Neutrophil (primary cell): ENCODE measurements around the gene HSFX2.
"Not testable (repeated sequence)": the region's sequence is repeated elsewhere in the genome, so short reads cannot be mapped to it uniquely, and the experiment has no call there.

Experiments used
- H3K27ac ChIP-seq: fragments of 200-600 bp; sonication (generic); 2 replicates; pipeline ENCODE4 v1.5.1; 2016; ENCODE audit warnings: mild to moderate bottlenecking, moderate library complexity
- H3K27me3 ChIP-seq: fragments of 200-600 bp; sonication (generic); 2 replicates; pipeline ENCODE4 v1.6.0; 2016; ENCODE audit warnings: mild to moderate bottlenecking
- H3K36me3 ChIP-seq: fragments of 200-600 bp; sonication (generic); 2 replicates; pipeline ENCODE4 v1.5.1; 2017
- H3K4me1 ChIP-seq, 2 experiments: fragments of 200-600 bp in 1 of 2; sonication (generic) in 1 of 2; 1 replicate in 1 of 2; 2 replicates in 1 of 2; pipeline versions ENCODE4 v1.5.1 to v1.6.1; 2013 to 2016; ENCODE audit warnings: low read depth in 1 of 2, low read length in 1 of 2, mild to moderate bottlenecking in 1 of 2, moderate library complexity in 1 of 2; ENCODE audit not compliant: control insufficient read depth in 1 of 2, insufficient read depth in 1 of 2
- H3K4me3 ChIP-seq, 2 experiments: fragments of 200-600 bp in 1 of 2; sonication (generic) in 1 of 2; 1 replicate in 1 of 2; 2 replicates in 1 of 2; pipeline ENCODE4 v1.5.1; 2013 to 2016; ENCODE audit warnings: low read depth in 1 of 2, low read length in 1 of 2, mild to moderate bottlenecking in 1 of 2, moderate library complexity in 1 of 2
- H3K9me3 ChIP-seq: fragments of 200-600 bp; sonication (generic); 2 replicates; pipeline ENCODE4 v1.5.1; 2016
- CTCF ChIP-seq: fragments of 200-600 bp; sonication (generic); IDR thresholded peaks from 2 replicates; pipeline ENCODE4 v1.5.1; 2016; ENCODE audit warnings: antibody characterized with exemption

Gene HSFX2

GRCh38 chrX:149569770-149570169 lies 25.3 kb downstream of the HSFX2 start:
- no peaks in the 10 kb centered on the region for H3K27me3 ChIP-seq
- TF ChIP-seq CTCF, result no peak
- no peaks in the 10 kb centered on the region for H3K36me3 ChIP-seq
- no peak overlapping the region for H3K27ac ChIP-seq
- H3K4me1 ChIP-seq, result no peaks in the 10 kb centered on the region
- no peak overlapping the region for H3K4me3 ChIP-seq
- H3K9me3 ChIP-seq, result no peaks in the 10 kb centered on the region

GRCh38 chrX:149568701-149569296 lies 26.3 kb downstream of the HSFX2 start:
- no peak for TF ChIP-seq CTCF
- Histone ChIP-seq H3K4me1 (no peaks in the 10 kb centered on the region), H3K27me3 (no peaks in the 10 kb centered on the region)

DNA sequence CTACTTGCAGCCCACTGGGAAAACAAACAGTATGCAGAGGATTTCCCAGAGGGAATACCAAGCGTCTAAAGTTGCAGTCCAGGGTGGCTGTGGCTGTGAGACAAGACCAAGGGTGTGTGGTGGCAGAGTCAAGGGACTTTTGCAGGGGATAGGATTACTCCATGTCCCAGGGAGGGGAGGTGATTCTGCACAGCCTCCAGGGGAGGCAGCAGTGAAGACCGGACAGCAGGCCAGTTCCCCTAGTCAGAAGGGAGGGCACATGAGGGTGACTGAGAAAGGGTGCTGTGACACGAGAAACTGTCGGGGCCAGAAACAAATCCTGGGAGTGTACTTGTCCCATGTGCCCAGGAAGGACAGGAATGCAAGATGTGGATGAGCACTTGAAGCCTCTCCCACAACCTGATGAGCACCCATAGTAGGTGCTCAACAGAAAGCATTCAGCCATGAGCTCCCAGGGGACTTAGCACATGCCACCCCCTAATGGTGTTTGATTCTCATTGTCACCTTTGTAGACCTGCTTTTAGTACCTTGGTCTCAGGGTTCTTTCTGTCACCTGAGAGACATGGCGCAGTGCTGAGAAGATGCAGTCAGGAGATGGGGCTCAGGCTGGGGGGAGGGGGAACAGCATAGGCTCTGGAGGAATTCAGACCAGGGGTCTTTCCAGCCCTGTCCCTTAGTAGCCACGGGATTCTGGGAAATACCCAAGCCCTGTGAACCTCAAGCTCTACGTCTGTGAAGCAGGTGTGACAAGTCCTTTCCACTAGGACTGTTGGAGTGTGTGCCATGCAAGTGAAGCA lies 27.3 kb downstream of the HSFX2 start:
- Histone ChIP-seq H3K9me3 (no peaks in the 10 kb centered on the region), H3K4me1 (no peaks in the 10 kb centered on the region), H3K36me3 (no peaks in the 10 kb centered on the region), H3K27ac (no peak overlapping the region), H3K4me3 (no peak overlapping the region), H3K27me3 (no peaks in the 10 kb centered on the region)
- no peak for TF ChIP-seq CTCF

More at GRCh38 chrX:149568701-149569296, 26.3 kb downstream of the HSFX2 start:
- Histone ChIP-seq H3K36me3 (no peaks in the 10 kb centered on the region), H3K9me3 (no peaks in the 10 kb centered on the region), H3K27ac (no peak overlapping the region), H3K4me3 (no peak overlapping the region)

DNA sequence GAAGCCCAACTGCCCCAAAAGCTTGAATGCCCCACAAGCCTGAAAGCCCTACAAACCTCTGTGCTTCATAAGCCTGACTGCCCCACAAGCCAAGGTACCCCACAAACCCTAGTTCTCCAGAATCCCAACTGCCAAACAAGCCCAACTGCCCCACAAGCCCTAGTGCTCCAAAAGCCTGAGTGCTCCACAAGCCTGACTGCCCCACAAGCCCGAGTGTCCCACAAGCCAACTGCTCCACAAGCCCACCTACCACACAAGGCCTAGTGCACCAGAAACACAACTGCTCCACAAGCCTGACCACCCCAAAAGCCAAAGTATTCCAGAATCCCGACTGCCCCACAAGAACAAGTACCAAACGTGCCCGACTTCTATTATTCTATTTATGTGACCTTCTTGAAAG lies 31.8 kb downstream of the HSFX2 start:
- no peaks in the 10 kb centered on the region for H3K4me1 ChIP-seq
- H3K27me3 ChIP-seq, result no peaks in the 10 kb centered on the region
- TF ChIP-seq CTCF, result no peak

GRCh38 chrX:149555251-149555650 lies 39.9 kb downstream of the HSFX2 start:
- not testable (repeated sequence) for H3K27ac ChIP-seq, H3K4me3 ChIP-seq, H3K4me1 ChIP-seq, H3K27me3 ChIP-seq, H3K36me3 ChIP-seq, H3K9me3 ChIP-seq

More for the DNA sequence above, 31.8 kb downstream of the HSFX2 start:
- Histone ChIP-seq H3K9me3 (no peaks in the 10 kb centered on the region), H3K36me3 (no peaks in the 10 kb centered on the region), H3K27ac (no peak overlapping the region), H3K4me3 (no peak overlapping the region)

- H3K9me3 ChIP-seq, H3K27me3 ChIP-seq, H3K36me3 ChIP-seq, H3K4me1 ChIP-seq, H3K4me3 ChIP-seq, H3K27ac ChIP-seq: not testable (repeated sequence)
Measured at GRCh38 chrX:149551939-149552248, 43.2 kb downstream of the HSFX2 start.

DNA sequence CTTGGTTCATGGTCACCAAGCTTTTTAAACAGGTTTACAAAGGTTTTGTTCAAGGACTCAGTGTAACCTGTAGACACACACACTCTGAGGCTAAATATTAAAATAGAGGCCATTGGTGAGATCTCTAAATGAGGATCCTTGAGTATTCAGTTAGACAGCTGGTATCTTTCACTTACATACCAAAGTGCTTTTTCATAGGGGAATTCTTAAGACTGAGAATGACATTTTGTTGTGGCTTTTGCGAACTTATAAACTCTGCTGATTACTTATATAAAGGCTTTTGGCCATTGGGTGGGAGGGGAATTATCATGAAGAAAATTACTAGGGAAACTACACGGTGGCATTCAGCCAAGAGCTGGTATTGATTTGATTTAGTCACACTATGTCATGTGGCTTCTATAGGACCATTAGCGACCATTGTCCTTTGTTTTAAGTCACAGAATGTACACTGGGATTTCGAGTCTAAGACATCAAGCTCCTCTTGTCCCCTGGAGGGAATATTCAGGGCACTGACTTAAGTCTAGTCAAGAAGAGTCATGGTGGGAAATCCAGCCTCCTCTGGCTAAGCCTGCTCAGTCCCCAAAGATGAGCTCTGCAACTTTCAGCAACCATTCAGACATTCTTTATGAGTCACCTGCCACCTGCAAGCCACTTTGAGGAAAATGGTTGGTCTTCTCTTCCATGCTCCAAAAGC lies 43.7 kb downstream of the HSFX2 start:
- not testable (repeated sequence) for H3K36me3 ChIP-seq, H3K4me1 ChIP-seq, H3K27ac ChIP-seq, H3K4me3 ChIP-seq, H3K9me3 ChIP-seq, H3K27me3 ChIP-seq

- not testable (repeated sequence) for H3K27me3 ChIP-seq, H3K9me3 ChIP-seq, H3K4me3 ChIP-seq, H3K36me3 ChIP-seq, H3K4me1 ChIP-seq, H3K27ac ChIP-seq
Measured at GRCh38 chrX:149550454-149550853, 44.7 kb downstream of the HSFX2 start.

- not testable (repeated sequence) for H3K9me3 ChIP-seq, H3K27me3 ChIP-seq, H3K4me3 ChIP-seq, H3K4me1 ChIP-seq, H3K27ac ChIP-seq, H3K36me3 ChIP-seq
Measured at GRCh38 chrX:149549701-149550100, 45.4 kb downstream of the HSFX2 start, which contains the start of gene HSFX3. HSFX3 (minus strand) TSS chrX:149549924; CDS start chrX:149549852, 72 bp downstream.
